Umbilical cord (tissue), 2 donors: ENCODE data around the gene SBNO1. TPM values are rescaled to one million over a fixed set of nuclear protein-coding genes. Genes with fewer than 3 reads are reported as not detected.
"Not testable (repeated sequence)": the region's sequence is repeated elsewhere in the genome, so short reads cannot be mapped to it uniquely, and the experiment has no call there.

Experiments
- DNase-seq: peaks from one replicate; pipeline ENCODE4 v3.0.0-alpha.2; 2015; ENCODE audit warnings: low spot score
- total RNA-seq: library from RNA; depleted of rRNA; stranded (reverse); fragments of >200 nt; gene quantifications from one replicate; pipeline ENCODE4 v1.2.3, GENCODE V29; 2014; ENCODE audit warnings: low replicate concordance; ENCODE audit not compliant: insufficient read depth

Gene SBNO1
- total RNA-seq, 1 donor from 2014 or later: 20.9 TPM

DNA sequence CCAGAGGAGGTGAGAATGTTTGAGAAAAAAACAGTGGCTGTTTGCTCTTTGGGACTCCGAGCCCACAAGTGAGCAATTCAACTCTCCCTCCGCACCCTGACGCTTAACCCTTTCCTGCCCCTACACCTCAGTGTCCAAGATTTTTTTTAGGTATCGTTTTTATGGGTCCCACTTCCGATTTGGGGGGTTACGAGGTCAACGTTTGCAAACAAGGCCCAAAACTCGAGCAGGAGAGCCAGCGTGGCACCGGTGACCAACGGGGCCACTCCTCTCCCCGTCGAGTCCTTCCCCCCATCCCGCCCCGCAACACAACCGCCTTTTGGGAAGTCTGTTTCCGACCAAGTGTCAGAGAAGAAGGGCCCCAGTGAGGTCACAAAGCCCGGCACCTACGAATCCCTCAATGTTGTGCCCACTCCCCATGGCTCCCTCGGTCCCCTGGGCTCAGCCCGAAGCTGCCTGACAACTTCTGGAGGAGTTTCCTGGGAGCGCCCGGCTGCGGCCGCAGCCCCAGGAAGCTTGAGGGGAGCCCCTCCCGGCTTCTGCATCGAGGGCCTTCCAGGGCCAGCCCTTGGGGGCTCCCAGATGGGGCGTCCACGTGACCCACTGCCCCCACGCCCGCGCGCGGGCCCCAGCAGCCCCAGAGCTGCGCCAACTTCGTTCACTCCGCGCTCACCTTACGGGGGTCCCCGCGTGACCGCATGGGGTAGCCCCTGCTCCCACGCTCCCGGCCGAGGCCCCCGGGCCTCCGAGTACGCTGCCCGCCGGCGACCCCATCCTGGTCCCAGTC lies 94.2 kb downstream of the SBNO1 start:
- DNase-seq: peak; percentile 57

DNA sequence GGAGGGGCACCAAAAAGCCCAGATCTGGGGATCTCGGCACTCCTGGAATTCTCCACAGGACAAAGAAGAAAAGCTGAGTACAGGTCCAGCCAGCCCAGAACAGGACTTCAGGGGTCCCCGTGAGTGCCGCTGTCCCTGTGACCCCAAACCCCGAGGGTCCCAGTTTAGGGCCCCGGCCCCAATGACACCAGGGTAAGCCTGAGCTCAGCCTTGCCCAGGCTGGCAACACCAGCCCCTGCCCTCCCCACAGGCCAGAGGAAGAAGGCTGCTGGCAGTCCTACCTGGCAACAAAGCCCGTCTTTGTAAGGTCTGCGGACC lies 94.8 kb downstream of the SBNO1 start:
- DNase-seq: no peak

DNA sequence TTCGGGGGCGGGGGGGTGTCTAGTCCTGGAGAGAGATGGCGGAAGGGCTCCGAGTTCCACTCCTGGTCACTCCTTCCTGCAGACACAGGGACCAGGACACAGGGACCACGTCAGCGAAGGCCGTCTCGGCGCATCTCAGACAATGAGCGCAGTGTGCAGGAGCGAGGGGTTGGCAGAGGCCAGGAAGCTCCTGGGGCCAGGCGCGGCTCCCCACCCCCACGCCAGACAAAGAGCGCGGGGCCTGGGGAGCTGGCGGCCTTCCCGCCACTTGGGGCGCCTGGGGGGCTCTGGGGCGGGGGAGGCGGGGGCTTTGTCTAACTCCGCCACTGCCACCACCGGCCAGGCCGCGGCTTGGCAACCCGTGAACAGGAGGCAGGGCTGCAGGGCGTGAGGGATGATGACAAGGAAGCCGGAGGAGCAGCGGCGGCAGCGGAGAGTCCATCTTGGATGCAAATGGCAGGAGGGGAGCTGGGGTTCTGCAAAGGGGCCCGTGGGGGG lies 95.2 kb downstream of the SBNO1 start:
- DNase-seq: peak; percentile 86

DNA sequence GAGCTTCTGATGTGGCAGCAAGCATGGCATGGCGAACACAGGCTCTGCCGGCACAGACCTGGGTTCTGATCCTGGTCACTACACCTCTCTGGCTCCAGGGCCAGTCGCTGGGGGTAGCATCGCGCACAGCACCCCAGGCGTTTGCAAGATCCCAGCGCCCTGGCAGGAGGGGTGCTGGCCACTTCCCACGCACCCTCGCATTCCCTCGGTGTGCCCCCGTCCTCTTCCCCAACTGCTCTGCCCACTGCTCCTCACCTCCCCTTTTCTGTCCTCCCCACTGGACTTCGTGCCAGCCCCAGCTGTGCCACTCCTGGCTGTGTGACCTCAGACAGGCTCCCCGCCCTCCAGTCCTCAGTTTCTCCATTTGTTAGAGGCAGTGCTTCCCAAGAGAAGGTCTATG lies 95.8 kb downstream of the SBNO1 start:
- DNase-seq: no peak

DNA sequence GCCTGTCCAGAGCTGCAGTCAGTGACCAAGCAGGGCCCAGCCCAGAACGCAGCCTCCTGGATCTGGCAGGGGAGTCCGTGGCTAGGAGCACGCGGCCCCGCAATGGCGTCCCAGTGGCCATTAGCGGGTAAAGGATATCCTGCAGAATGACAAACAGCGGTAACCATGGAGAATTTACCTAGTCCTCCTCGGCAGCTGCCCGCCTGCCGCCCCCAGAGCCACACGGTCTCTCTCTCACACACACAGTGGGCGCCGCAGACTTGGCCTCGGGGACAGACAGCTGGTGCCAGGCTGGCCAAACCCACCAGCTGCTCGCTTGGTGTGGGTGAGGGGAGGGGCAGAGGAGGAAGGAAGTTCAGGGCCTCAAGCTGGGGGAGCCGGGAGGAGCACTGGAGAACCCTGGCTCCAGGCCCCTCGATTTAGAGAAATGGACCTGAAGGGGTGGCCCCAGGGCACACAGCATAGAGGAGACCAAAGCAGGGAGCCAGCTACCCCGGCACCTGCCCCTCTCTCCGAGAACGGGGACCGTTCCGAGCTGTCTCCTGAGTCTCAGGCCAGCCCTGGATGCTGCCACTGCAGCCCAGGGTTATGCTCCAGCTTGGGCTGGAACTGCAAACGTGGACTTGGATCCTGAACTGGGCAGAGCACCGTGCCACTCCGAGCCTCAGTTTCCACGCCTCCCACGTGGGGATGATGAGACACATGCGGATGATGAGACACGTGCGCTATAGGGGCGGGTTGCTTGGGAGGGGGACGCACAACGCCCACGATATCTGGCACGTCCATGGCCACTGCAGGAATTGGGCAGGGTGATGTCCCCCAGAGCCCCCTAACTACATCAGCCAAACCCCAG lies 96.4 kb downstream of the SBNO1 start:
- DNase-seq: peak; percentile 32

GRCh38 chr12:123267335-123267920 lies 97.2 kb downstream of the SBNO1 start:
- no peak for DNase-seq

DNA sequence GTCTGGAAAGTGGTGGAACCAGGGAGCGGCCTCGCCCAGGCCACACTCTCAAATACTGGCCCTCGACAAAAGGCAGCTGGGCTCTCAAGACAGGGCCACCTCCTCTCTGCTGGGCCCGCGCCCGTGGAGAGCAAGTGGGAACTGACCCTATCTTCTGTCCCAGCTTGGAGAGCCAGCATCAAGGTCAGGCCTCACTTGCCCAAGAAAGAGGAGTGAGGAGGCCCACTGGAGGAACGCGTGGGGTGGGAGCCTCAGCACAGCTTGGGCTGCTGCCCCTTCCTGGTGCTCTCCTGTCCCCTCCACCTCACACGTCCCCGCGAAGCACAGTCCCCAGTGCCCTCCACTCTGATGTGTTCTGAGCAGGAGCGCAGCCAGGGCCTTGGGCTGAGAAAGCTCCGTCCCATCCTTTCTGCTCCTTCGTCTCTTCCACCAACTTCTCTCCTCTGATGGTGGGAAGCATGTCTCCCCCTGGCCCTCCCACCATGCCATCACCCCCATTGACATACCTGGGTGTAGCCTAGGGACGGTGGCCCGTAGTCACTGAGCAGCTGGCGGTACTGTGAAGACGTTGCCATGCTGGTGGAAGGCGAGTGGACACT lies 97.9 kb downstream of the SBNO1 start:
- DNase-seq: no peak

DNA sequence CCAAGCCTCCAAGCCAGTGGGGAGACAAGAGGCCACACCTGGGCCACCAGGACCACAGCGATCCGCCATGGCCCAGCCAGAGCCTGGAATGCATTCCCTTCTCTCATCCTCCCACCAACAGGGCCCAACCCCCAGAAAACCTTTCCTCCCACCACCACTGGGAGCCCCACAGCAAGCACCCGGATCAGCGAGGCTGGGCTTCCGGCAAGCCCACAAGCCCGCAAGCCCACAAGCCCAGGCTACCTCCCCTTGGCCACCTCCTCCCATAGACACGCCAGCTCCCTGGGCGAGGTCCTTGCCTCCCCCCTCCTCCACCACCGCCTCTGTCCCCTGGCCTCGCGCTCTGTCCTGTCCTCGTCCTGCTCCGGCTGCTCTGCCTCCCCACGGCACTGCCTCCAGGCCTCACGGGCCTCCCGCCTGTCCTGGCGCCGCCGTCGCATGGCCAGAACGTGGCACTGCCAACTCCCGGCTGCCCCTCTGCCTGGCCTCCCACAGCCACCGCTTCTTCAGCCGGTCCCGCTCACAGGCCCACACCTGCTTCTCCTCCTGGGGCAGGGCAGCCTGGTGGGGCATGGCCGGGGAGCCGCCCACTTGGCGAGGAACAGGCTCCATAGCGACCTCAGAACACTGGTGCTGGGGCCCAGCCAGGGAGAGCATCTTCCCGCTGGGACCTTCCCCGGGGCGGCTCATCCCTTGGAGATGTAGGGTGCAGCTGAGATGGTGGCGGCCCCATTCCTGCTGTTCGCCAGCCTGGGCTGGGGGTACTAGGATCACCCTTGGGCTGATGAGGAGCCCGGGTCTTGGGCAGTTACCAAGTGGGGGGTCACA lies 98.6 kb downstream of the SBNO1 start:
- DNase-seq: no peak

GRCh38 chr12:123264642-123265041 lies 100.0 kb downstream of the SBNO1 start:
- no peak for DNase-seq

DNA sequence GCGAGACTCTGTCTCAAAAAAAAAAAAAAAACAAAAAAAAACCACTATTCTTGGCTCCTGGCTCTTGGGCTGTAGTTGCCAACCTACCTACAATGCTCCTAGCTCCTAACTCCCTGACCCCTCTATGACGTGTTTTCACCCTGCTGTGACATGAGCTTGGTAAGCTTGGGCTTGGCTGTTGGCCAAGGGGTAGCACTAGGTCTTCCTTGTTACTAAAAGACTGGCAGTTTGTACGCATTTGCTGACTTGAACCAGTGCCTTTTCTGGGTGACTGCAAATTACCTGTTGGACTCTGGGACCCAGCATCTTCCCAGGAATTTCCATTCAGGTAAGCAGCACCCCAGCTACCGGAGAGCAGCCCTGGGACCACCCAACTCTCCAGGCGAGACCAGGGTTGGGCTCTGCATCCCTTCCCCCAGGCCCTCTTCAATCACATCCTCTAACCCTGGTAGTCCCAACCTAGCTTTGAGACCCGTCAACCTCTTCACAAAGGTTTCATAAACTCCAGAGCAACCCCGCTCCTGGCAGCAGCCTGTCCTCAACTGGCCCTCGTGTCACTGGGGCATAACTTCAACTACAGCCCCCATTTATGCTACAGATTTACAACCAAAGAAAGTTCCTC lies 101.3 kb downstream of the SBNO1 start:
- no peak for DNase-seq

DNA sequence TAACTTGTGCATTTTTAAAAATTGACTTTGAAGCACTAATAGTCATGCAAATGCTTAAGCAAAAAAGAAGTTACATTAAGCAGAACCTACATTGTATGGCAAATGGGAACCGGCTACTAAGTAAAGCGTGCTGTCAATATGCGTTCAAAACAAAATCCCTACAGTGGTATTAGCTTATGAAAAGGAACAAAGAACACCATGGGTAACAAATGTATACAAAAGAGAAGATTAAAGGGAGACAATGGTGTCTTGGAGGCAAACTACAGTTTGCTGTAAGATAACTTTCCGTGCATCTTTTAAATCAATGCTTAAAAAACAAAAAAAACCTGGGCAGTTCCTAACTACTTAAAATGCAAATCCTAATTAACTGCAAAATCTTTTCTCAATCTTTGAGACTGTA lies 103.5 kb downstream of the SBNO1 start:
- no peak for DNase-seq

DNA sequence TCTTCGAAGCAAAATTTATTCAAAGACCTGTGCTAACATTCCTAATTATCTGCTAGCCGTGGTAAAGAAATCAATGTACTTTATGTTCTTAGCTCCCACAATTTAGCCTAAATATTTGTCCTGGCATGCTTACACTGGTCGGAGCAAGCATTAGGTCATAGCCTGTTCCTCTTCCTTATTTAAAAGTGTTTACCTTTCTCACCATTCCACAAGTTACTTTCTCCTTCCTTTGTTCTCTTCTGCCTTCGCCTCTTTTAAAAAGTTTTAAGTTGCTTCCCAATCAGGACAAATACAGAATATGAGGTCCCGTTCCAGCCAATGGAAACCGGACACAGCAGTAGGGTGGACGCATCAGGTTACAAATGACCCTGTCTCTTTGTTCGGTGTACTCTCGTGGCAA lies 104.6 kb downstream of the SBNO1 start:
- DNase-seq: no peak

DNA sequence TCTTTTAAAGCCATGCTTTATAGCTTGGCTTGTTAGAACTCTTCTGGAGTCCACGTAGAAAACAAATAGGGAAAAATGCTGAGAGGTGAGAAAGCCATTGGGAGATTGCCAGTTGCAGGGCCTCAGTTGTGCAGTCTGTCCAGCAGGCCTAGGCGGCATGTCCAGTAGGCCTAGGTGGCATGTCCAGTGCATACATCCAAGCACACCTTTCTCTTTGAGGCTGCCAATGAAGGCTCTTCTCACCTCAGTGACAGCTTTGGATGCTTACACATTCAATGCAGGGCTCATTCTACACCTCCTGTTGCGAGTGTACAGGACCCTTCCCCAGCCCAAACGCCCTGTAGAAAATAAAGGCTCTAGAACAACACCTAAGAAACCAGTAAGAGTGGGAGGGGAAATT lies 106.1 kb downstream of the SBNO1 start:
- DNase-seq: no peak

DNA sequence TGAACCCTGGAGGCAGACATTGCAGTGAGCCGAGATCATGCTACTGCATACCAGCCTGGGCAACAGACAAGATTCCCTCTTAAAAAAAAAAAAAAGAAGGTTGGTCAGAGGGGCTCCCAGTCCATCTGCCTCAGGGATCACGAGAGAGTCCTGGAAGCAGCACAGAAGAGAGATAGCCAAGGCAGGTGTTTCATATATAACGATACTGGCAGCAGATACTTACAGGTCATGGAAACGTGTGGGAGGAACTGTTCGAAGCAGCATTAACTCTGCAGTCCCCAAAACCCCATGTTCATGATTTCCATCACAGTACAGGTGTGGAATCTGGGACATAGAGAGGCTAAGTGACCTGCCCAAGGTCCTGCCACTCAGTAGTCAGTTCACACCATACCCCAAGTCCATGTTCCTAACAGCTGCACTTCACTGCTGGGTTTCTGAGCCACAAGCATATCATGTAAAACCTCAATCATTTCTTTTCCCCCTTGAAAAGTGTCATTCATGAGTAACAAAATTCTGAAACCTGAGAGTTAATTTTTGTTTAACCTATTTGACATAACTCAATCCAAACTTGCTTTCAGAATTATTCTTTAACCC lies 109.7 kb downstream of the SBNO1 start:
- DNase-seq: no peak

GRCh38 chr12:123253641-123254459 lies 110.8 kb downstream of the SBNO1 start:
- no peak for DNase-seq

DNA sequence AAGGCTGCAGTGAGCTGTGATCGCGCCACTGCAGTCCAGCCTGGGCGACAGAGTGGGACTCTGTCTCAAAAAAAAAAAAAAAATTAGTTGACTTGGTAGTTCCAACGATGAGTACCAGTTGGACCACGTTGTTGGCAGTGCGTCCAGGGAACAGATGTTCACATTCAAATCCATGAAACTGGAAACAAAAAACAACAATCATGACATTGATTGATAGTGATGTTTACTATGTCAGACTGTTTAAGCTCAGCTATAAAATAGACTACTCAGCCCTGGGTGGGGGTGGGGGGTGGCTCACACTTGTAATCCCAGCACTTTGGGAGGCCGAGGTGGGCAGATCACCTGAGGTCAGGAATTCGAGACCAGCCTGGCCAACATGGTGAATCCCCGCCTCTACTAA lies 112.3 kb downstream of the SBNO1 start:
- DNase-seq: not testable (repeated sequence)

GRCh38 chr12:123251403-123252076 lies 113.1 kb downstream of the SBNO1 start:
- DNase-seq: no peak

DNA sequence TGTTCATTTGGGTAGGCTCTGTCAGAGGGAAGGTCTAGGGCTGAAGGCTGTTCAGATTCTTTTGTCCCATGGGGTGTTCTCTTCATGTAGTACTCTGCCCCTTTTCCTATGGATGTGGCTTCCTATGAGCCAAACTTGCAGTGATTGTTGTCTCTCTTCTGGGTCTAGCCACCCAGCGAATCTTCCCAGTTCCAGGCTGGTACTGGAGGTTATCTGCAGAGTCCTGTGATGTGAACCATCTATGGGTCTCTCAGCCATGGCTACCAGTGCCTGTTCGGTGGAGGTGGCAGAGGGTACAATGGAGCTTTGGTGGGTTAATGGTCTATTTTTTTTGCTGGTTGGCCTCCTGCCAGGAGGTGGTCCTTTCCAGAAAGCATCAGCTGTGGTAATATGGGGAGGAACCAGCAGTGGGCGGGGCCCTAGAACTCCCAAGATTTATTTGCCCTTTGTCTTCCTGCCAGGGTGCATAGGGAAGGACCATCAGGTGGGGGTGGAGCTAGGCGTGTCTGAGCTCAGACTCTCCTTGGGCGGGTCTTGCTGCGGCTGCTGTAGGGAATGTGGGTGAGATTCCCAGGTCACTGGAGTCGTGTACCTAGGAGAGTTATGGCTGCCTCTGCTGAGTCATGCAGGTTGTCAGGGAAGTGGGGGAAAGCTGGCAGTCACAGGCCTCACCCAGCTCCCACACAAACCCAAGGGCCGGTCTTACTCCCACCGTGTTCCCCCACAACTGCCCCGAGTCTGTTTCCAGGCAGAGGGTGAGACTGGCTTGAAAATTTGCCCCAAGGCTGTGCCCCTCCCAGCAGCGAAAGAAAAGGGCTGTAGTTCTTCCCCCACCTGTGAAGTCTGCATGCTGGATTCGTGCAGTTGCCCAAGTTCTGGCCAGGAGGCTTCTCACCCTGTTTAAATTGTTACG lies 113.9 kb downstream of the SBNO1 start:
- peak; percentile 66 for DNase-seq
